ENCODE measurements around the gene PABPC1L2B.
"Not testable (repeated sequence)": the region's sequence is repeated elsewhere in the genome, so short reads cannot be mapped to it uniquely, and the experiment has no call there.

DNA sequence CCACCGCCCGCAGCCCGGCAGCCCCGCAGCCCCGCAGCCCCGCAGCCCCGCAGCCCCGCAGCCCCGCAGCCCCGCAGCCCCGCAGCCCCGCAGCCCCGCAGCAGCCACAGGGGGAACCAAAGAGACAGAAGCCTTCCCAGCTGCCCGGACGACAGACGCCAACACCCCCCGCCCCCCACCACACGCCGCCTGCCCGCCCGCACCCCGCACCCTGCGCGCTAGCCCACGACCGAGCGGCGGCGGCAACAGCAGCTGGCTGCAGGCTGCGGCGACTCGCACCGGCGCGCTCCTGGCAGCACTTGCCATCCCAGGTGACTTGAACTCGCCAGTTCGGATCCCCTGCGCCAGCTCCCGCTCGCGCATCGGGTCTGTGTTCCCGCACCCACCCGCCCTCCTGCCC, at the start of gene PABPC1L2B:
- not testable (repeated sequence) for TF ChIP-seq POLR2AphosphoS5 (IDR thresholded peaks at IDR 0.05; ENCODE audit: low read length); RFX5 (IDR thresholded peaks at IDR 0.05; ENCODE audit: low read depth, low read length); FOXM1 (IDR thresholded peaks at IDR 0.05; ENCODE audit: low read depth, low read length); YY1 (IDR thresholded peaks at IDR 0.05; ENCODE audit: low read depth, low read length); SP1 (IDR thresholded peaks at IDR 0.05; ENCODE audit: low read depth, low read length); SUZ12 (IDR thresholded peaks at IDR 0.05; ENCODE audit: unreplicated experiment); NRF1 (conservative IDR thresholded peaks at IDR 0.05; ENCODE audit: low read depth, low read length); NR2C2 (IDR thresholded peaks at IDR 0.05; ENCODE audit: borderline replicate concordance, control insufficient read depth, insufficient read length, low read depth); RELA (IDR thresholded peaks at IDR 0.05; ENCODE audit: borderline replicate concordance, partially characterized antibody); NFYB (IDR thresholded peaks at IDR 0.05; ENCODE audit: insufficient read depth, low read depth, low read length)
- TF ChIP-seq, protein P1, sequence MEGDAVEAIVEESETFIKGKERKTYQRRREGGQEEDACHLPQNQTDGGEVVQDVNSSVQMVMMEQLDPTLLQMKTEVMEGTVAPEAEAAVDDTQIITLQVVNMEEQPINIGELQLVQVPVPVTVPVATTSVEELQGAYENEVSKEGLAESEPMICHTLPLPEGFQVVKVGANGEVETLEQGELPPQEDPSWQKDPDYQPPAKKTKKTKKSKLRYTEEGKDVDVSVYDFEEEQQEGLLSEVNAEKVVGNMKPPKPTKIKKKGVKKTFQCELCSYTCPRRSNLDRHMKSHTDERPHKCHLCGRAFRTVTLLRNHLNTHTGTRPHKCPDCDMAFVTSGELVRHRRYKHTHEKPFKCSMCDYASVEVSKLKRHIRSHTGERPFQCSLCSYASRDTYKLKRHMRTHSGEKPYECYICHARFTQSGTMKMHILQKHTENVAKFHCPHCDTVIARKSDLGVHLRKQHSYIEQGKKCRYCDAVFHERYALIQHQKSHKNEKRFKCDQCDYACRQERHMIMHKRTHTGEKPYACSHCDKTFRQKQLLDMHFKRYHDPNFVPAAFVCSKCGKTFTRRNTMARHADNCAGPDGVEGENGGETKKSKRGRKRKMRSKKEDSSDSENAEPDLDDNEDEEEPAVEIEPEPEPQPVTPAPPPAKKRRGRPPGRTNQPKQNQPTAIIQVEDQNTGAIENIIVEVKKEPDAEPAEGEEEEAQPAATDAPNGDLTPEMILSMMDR (IDR thresholded peaks at IDR 0.05 in 2 of 3, conservative IDR thresholded peaks at IDR 0.05 in 1 of 3; ENCODE audit: control insufficient read depth in 2 of 3, extremely low read depth in 1 of 3, insufficient read depth in 1 of 3, low read depth in 3 of 3, low read length in 3 of 3): not testable (repeated sequence)
- TF ChIP-seq, protein P2, sequence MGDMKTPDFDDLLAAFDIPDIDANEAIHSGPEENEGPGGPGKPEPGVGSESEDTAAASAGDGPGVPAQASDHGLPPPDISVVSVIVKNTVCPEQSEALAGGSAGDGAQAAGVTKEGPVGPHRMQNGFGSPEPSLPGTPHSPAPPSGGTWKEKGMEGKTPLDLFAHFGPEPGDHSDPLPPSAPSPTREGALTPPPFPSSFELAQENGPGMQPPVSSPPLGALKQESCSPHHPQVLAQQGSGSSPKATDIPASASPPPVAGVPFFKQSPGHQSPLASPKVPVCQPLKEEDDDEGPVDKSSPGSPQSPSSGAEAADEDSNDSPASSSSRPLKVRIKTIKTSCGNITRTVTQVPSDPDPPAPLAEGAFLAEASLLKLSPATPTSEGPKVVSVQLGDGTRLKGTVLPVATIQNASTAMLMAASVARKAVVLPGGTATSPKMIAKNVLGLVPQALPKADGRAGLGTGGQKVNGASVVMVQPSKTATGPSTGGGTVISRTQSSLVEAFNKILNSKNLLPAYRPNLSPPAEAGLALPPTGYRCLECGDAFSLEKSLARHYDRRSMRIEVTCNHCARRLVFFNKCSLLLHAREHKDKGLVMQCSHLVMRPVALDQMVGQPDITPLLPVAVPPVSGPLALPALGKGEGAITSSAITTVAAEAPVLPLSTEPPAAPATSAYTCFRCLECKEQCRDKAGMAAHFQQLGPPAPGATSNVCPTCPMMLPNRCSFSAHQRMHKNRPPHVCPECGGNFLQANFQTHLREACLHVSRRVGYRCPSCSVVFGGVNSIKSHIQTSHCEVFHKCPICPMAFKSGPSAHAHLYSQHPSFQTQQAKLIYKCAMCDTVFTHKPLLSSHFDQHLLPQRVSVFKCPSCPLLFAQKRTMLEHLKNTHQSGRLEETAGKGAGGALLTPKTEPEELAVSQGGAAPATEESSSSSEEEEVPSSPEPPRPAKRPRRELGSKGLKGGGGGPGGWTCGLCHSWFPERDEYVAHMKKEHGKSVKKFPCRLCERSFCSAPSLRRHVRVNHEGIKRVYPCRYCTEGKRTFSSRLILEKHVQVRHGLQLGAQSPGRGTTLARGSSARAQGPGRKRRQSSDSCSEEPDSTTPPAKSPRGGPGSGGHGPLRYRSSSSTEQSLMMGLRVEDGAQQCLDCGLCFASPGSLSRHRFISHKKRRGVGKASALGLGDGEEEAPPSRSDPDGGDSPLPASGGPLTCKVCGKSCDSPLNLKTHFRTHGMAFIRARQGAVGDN (IDR thresholded peaks at IDR 0.05): not testable (repeated sequence)
